ENCODE results near the gene DDAH1. TPM values are rescaled to one million over a fixed set of nuclear protein-coding genes. Genes with fewer than 3 reads are reported as not detected.
A peak's percentile ranks its signal among the peaks of the same experiment; 100 is the strongest.
"Not testable (repeated sequence)": the region's sequence is repeated elsewhere in the genome, so short reads cannot be mapped to it uniquely, and the experiment has no call there.

The DDAH1 gene
- total RNA-seq (2021) (22.8 to 27.8 TPM (median 27.5 TPM) in 3 replicates), Bru-seq, nascent RNA (percentile 58 among the genes with signal in this experiment)
- long read RNA-seq, experiment 1, transcript DDAH1-201 (6 exons, 3,920 nt), result major isoform, 144 of 178 reads
- long read RNA-seq, experiment 1, partial matches to known transcripts, result 13 of 178 reads
- long read RNA-seq, experiment 1, other reads (novel, unspliced or antisense), result 20 of 178 reads
- long read RNA-seq, experiment 2, transcript DDAH1-201 (6 exons, 3,920 nt), result major isoform, 18 of 42 reads
- long read RNA-seq, experiment 2, partial matches to known transcripts, result 0 of 42 reads
- long read RNA-seq, experiment 2, other reads (novel, unspliced or antisense), result 24 of 42 reads
- long read RNA-seq, experiment 3, partial matches to known transcripts, result 0 of 1 reads
- long read RNA-seq, experiment 3, other reads (novel, unspliced or antisense), result 0 of 1 reads

DNA sequence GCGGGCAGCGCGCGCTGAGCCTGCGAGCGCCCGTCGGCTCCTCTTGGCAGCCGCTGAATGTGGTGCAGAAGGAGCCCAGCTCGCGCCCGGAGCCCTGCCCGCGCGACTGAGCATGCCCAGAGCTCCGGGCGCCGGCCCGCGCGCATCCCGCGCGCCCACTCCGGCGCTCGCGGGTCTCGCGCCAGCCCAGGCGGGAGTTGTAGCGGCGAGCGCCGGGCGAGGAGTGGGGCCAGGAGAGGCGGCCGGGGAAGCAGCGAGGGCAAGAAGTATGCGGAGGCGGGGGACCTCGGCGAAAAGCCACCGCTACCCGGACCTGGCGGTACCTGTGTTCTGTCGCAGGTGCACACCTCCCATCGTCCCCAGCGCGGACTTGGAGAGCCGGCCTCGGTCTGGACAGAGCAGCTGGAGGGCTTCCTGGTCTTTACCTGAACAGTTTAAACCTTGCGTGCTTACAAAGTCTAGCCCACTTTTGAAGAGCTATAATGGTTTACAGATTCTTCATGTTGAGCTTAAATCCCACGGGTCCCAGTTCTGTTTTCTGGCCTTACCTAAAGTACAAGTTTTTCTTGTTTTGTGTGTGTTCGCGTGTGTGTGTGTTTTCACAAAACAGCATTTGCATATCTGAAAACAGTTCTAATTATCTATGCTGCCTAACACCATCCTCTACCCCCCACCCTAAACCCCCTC, at the start of gene DDAH1:
DDAH1 (minus strand) TSS at position 61 of the 687 bp plus-strand sequence. CDS start 114 bp downstream, outside the sequence.
- Mint-ChIP-seq H3K9me3 (no peaks in the 10 kb centered on the region), H3K4me1 (peaks cover 31% of the 10 kb centered on the region), H3K27ac (no peak within 1 kb of the TSS), H3K27me3 (ENCODE audit: low read depth) (peaks cover 45% of the 10 kb centered on the region), H3K36me3 (no peaks in the 10 kb centered on the region), H3K4me3 (peak within 1 kb of the TSS; percentile 64)
- DNase-seq (ENCODE audit: low spot score) (peak; percentile 72), ATAC-seq (peak; percentile 80)
- POLR2A ChIA-PET, result interaction anchor here (0.9 to 1.0 kb wide), 3 partner anchors 17 to 116 kb away, joined by 3 to 4 read pairs (median 3); partner anchors contain the start of gene CCN1
- CTCF ChIA-PET, result interaction anchor here (0.6 to 1.7 kb wide), 4 partner anchors 121 to 243 kb away, joined by 3 to 8 read pairs (median 4); partner anchors contain the start of gene ZNHIT6
- TF ChIP-seq RELA (CRISPR knock-in tag; IDR thresholded peaks at IDR 0.05; ENCODE audit: borderline replicate concordance) (0 out of 2 replicates have a peak, but pooled peaks have one; percentile 11), NFE2L1 (CRISPR knock-in tag; IDR thresholded peaks at IDR 0.05) (no peak), RORB (CRISPR knock-in tag; IDR thresholded peaks at IDR 0.05) (no peak), JUN (CRISPR knock-in tag; IDR thresholded peaks at IDR 0.05) (0 out of 2 replicates have a peak, but pooled peaks have one; percentile 2), FOXP1 (CRISPR knock-in tag; IDR thresholded peaks at IDR 0.05; ENCODE audit: borderline replicate concordance) (peak; percentile 9; the same call in 1 of the 2 replicates), ZNF232 (CRISPR knock-in tag; IDR thresholded peaks at IDR 0.05) (peak; percentile 61; the same call in 1 of the 2 replicates), SMAD3 (CRISPR knock-in tag; IDR thresholded peaks at IDR 0.05; ENCODE audit: borderline replicate concordance) (0 out of 2 replicates have a peak, but pooled peaks have one; percentile 5)
- TF ChIP-seq, protein P1, sequence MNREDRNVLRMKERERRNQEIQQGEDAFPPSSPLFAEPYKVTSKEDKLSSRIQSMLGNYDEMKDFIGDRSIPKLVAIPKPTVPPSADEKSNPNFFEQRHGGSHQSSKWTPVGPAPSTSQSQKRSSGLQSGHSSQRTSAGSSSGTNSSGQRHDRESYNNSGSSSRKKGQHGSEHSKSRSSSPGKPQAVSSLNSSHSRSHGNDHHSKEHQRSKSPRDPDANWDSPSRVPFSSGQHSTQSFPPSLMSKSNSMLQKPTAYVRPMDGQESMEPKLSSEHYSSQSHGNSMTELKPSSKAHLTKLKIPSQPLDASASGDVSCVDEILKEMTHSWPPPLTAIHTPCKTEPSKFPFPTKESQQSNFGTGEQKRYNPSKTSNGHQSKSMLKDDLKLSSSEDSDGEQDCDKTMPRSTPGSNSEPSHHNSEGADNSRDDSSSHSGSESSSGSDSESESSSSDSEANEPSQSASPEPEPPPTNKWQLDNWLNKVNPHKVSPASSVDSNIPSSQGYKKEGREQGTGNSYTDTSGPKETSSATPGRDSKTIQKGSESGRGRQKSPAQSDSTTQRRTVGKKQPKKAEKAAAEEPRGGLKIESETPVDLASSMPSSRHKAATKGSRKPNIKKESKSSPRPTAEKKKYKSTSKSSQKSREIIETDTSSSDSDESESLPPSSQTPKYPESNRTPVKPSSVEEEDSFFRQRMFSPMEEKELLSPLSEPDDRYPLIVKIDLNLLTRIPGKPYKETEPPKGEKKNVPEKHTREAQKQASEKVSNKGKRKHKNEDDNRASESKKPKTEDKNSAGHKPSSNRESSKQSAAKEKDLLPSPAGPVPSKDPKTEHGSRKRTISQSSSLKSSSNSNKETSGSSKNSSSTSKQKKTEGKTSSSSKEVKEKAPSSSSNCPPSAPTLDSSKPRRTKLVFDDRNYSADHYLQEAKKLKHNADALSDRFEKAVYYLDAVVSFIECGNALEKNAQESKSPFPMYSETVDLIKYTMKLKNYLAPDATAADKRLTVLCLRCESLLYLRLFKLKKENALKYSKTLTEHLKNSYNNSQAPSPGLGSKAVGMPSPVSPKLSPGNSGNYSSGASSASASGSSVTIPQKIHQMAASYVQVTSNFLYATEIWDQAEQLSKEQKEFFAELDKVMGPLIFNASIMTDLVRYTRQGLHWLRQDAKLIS (CRISPR knock-in tag; IDR thresholded peaks at IDR 0.05; ENCODE audit: borderline replicate concordance), result no peak
- TF ChIP-seq, protein P2, sequence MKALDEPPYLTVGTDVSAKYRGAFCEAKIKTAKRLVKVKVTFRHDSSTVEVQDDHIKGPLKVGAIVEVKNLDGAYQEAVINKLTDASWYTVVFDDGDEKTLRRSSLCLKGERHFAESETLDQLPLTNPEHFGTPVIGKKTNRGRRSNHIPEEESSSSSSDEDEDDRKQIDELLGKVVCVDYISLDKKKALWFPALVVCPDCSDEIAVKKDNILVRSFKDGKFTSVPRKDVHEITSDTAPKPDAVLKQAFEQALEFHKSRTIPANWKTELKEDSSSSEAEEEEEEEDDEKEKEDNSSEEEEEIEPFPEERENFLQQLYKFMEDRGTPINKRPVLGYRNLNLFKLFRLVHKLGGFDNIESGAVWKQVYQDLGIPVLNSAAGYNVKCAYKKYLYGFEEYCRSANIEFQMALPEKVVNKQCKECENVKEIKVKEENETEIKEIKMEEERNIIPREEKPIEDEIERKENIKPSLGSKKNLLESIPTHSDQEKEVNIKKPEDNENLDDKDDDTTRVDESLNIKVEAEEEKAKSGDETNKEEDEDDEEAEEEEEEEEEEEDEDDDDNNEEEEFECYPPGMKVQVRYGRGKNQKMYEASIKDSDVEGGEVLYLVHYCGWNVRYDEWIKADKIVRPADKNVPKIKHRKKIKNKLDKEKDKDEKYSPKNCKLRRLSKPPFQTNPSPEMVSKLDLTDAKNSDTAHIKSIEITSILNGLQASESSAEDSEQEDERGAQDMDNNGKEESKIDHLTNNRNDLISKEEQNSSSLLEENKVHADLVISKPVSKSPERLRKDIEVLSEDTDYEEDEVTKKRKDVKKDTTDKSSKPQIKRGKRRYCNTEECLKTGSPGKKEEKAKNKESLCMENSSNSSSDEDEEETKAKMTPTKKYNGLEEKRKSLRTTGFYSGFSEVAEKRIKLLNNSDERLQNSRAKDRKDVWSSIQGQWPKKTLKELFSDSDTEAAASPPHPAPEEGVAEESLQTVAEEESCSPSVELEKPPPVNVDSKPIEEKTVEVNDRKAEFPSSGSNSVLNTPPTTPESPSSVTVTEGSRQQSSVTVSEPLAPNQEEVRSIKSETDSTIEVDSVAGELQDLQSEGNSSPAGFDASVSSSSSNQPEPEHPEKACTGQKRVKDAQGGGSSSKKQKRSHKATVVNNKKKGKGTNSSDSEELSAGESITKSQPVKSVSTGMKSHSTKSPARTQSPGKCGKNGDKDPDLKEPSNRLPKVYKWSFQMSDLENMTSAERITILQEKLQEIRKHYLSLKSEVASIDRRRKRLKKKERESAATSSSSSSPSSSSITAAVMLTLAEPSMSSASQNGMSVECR (CRISPR knock-in tag; IDR thresholded peaks at IDR 0.05; ENCODE audit: borderline replicate concordance), result 0 out of 2 replicates have a peak, but pooled peaks have one; percentile 17
- TF ChIP-seq, protein P3, sequence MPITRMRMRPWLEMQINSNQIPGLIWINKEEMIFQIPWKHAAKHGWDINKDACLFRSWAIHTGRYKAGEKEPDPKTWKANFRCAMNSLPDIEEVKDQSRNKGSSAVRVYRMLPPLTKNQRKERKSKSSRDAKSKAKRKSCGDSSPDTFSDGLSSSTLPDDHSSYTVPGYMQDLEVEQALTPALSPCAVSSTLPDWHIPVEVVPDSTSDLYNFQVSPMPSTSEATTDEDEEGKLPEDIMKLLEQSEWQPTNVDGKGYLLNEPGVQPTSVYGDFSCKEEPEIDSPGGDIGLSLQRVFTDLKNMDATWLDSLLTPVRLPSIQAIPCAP (CRISPR knock-in tag; IDR thresholded peaks at IDR 0.05), result no peak
- TF ChIP-seq, protein P4, sequence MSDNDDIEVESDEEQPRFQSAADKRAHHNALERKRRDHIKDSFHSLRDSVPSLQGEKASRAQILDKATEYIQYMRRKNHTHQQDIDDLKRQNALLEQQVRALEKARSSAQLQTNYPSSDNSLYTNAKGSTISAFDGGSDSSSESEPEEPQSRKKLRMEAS (CRISPR knock-in tag; IDR thresholded peaks at IDR 0.05), result peak; percentile 18; the same call in 1 of the 2 replicates
- TF ChIP-seq, protein P5, sequence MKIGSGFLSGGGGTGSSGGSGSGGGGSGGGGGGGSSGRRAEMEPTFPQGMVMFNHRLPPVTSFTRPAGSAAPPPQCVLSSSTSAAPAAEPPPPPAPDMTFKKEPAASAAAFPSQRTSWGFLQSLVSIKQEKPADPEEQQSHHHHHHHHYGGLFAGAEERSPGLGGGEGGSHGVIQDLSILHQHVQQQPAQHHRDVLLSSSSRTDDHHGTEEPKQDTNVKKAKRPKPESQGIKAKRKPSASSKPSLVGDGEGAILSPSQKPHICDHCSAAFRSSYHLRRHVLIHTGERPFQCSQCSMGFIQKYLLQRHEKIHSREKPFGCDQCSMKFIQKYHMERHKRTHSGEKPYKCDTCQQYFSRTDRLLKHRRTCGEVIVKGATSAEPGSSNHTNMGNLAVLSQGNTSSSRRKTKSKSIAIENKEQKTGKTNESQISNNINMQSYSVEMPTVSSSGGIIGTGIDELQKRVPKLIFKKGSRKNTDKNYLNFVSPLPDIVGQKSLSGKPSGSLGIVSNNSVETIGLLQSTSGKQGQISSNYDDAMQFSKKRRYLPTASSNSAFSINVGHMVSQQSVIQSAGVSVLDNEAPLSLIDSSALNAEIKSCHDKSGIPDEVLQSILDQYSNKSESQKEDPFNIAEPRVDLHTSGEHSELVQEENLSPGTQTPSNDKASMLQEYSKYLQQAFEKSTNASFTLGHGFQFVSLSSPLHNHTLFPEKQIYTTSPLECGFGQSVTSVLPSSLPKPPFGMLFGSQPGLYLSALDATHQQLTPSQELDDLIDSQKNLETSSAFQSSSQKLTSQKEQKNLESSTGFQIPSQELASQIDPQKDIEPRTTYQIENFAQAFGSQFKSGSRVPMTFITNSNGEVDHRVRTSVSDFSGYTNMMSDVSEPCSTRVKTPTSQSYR (CRISPR knock-in tag; IDR thresholded peaks at IDR 0.05), result 0 out of 2 replicates have a peak, but pooled peaks have one; percentile 2
- TF ChIP-seq, protein P6, sequence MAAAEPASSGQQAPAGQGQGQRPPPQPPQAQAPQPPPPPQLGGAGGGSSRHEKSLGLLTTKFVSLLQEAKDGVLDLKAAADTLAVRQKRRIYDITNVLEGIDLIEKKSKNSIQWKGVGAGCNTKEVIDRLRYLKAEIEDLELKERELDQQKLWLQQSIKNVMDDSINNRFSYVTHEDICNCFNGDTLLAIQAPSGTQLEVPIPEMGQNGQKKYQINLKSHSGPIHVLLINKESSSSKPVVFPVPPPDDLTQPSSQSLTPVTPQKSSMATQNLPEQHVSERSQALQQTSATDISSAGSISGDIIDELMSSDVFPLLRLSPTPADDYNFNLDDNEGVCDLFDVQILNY (CRISPR knock-in tag; IDR thresholded peaks at IDR 0.05), result no peak

DNA sequence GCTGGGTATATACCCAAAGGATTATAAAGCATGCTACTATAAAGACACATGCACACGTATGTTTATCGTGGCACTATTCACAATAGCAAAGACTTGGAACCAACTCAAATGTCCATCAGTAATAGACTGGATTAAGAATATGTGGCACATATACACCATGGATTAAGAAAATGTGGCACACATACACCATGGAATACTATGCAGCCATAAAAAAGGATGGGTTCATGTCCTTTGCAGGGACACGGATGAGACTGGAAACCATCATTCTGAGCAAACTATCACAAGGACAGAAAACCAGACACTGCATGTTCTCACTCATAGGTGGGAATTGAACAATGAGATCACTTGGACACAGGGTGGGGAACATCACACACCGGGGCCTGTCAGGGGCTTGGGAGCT, 49.0 kb upstream of the DDAH1 start:
- POLR2A ChIA-PET; H3K27me3 Mint-ChIP-seq (ENCODE audit: low read depth); H3K36me3 Mint-ChIP-seq; DNase-seq (ENCODE audit: low spot score); H3K27ac Mint-ChIP-seq; H3K4me3 Mint-ChIP-seq; H3K4me1 Mint-ChIP-seq; ATAC-seq; CTCF ChIA-PET: not testable (repeated sequence)
- H3K9me3 Mint-ChIP-seq, result peaks cover 15% of the 10 kb centered on the region

All from WTC11 (cell line).